ENCODE data around the gene PRSS53.

PRSS53 gene

GRCh38 chr16:31086629-31086906 is 2.2 kb downstream of the PRSS53 start:
- DNase-seq (ENCODE audit: insufficient read length, low spot score) (no peak), FAIRE-seq (no peak)
- TF ChIP-seq PAX5 (IDR thresholded peaks at IDR 0.05; ENCODE audit: insufficient read depth, low read length, severe bottlenecking), result no peak
- no peak for TF ChIP-seq TAF1 (IDR thresholded peaks at IDR 0.05; ENCODE audit: low read depth, low read length)
- no peak for TF ChIP-seq POLR2A (IDR thresholded peaks at IDR 0.05; ENCODE audit: low read depth, low read length)
- TF ChIP-seq POU2F2 (IDR thresholded peaks at IDR 0.05; ENCODE audit: low read depth, low read length), result no peak
- no peak for TF ChIP-seq SPI1 (IDR thresholded peaks at IDR 0.05; ENCODE audit: low read depth, low read length)
- no peak for TF ChIP-seq POLR2AphosphoS5 (IDR thresholded peaks at IDR 0.05; ENCODE audit: low read depth, low read length)

GRCh38 chr16:31085873-31086628 is 2.7 kb downstream of the PRSS53 start:
- no peak for TF ChIP-seq PAX5 (IDR thresholded peaks at IDR 0.05; ENCODE audit: insufficient read depth, low read length, severe bottlenecking)
- no peak for TF ChIP-seq SPI1 (IDR thresholded peaks at IDR 0.05; ENCODE audit: low read depth, low read length)
- no peak for TF ChIP-seq POU2F2 (IDR thresholded peaks at IDR 0.05; ENCODE audit: low read depth, low read length)
- TF ChIP-seq POLR2AphosphoS5 (IDR thresholded peaks at IDR 0.05; ENCODE audit: low read depth, low read length), result no peak
- no peak for TF ChIP-seq TAF1 (IDR thresholded peaks at IDR 0.05; ENCODE audit: low read depth, low read length)
- no peak for TF ChIP-seq POLR2A (IDR thresholded peaks at IDR 0.05; ENCODE audit: low read depth, low read length)
- DNase-seq (ENCODE audit: insufficient read length, low spot score) (no peak), FAIRE-seq (no peak)

- FAIRE-seq, result no peak
- TF ChIP-seq SPI1 (IDR thresholded peaks at IDR 0.05; ENCODE audit: low read depth, low read length), result no peak
- no peak for TF ChIP-seq POLR2A (IDR thresholded peaks at IDR 0.05; ENCODE audit: low read depth, low read length)
- no peak for TF ChIP-seq POLR2AphosphoS5 (IDR thresholded peaks at IDR 0.05; ENCODE audit: low read depth, low read length)
- no peak for TF ChIP-seq TAF1 (IDR thresholded peaks at IDR 0.05; ENCODE audit: low read depth, low read length)
- TF ChIP-seq PAX5 (IDR thresholded peaks at IDR 0.05; ENCODE audit: insufficient read depth, low read length, severe bottlenecking), result no peak
- TF ChIP-seq POU2F2 (IDR thresholded peaks at IDR 0.05; ENCODE audit: low read depth, low read length), result no peak
- no peak for DNase-seq (ENCODE audit: insufficient read length, low spot score)
Measured at GRCh38 chr16:31085411-31085810, 3.3 kb downstream of the PRSS53 start.

- DNase-seq (ENCODE audit: insufficient read length, low spot score) (no peak), FAIRE-seq (no peak)
- TF ChIP-seq SPI1 (IDR thresholded peaks at IDR 0.05; ENCODE audit: low read depth, low read length), result no peak
- TF ChIP-seq POU2F2 (IDR thresholded peaks at IDR 0.05; ENCODE audit: low read depth, low read length), result no peak
- no peak for TF ChIP-seq POLR2A (IDR thresholded peaks at IDR 0.05; ENCODE audit: low read depth, low read length)
- no peak for TF ChIP-seq PAX5 (IDR thresholded peaks at IDR 0.05; ENCODE audit: insufficient read depth, low read length, severe bottlenecking)
- TF ChIP-seq POLR2AphosphoS5 (IDR thresholded peaks at IDR 0.05; ENCODE audit: low read depth, low read length), result no peak
- no peak for TF ChIP-seq TAF1 (IDR thresholded peaks at IDR 0.05; ENCODE audit: low read depth, low read length)
Measured at GRCh38 chr16:31084584-31085302, 4.0 kb downstream of the PRSS53 start.

GRCh38 chr16:31083981-31084380 is 4.8 kb downstream of the PRSS53 start:
- TF ChIP-seq SPI1 (IDR thresholded peaks at IDR 0.05; ENCODE audit: low read depth, low read length) (no peak), POLR2AphosphoS5 (IDR thresholded peaks at IDR 0.05; ENCODE audit: low read depth, low read length) (no peak), POLR2A (IDR thresholded peaks at IDR 0.05; ENCODE audit: low read depth, low read length) (no peak), PAX5 (IDR thresholded peaks at IDR 0.05; ENCODE audit: insufficient read depth, low read length, severe bottlenecking) (no peak), POU2F2 (IDR thresholded peaks at IDR 0.05; ENCODE audit: low read depth, low read length) (no peak), TAF1 (IDR thresholded peaks at IDR 0.05; ENCODE audit: low read depth, low read length) (no peak)
- no peak for DNase-seq (ENCODE audit: insufficient read length, low spot score)
- FAIRE-seq, result no peak

GRCh38 chr16:31083556-31083955 is 5.2 kb downstream of the PRSS53 start:
- TF ChIP-seq PAX5 (IDR thresholded peaks at IDR 0.05; ENCODE audit: insufficient read depth, low read length, severe bottlenecking) (no peak), POLR2AphosphoS5 (IDR thresholded peaks at IDR 0.05; ENCODE audit: low read depth, low read length) (no peak), POLR2A (IDR thresholded peaks at IDR 0.05; ENCODE audit: low read depth, low read length) (no peak), POU2F2 (IDR thresholded peaks at IDR 0.05; ENCODE audit: low read depth, low read length) (no peak), TAF1 (IDR thresholded peaks at IDR 0.05; ENCODE audit: low read depth, low read length) (no peak), SPI1 (IDR thresholded peaks at IDR 0.05; ENCODE audit: low read depth, low read length) (no peak)
- no peak for FAIRE-seq
- DNase-seq (ENCODE audit: insufficient read length, low spot score), result no peak

- no peak for TF ChIP-seq POU2F2 (IDR thresholded peaks at IDR 0.05; ENCODE audit: low read depth, low read length)
- TF ChIP-seq POLR2AphosphoS5 (IDR thresholded peaks at IDR 0.05; ENCODE audit: low read depth, low read length), result no peak
- TF ChIP-seq TAF1 (IDR thresholded peaks at IDR 0.05; ENCODE audit: low read depth, low read length), result no peak
- TF ChIP-seq POLR2A (IDR thresholded peaks at IDR 0.05; ENCODE audit: low read depth, low read length), result no peak
- no peak for DNase-seq (ENCODE audit: insufficient read length, low spot score)
- FAIRE-seq, result no peak
Measured at GRCh38 chr16:31083081-31083480, 5.7 kb downstream of the PRSS53 start.

- TF ChIP-seq PAX5 (IDR thresholded peaks at IDR 0.05; ENCODE audit: insufficient read depth, low read length, severe bottlenecking) (no peak), POLR2AphosphoS5 (IDR thresholded peaks at IDR 0.05; ENCODE audit: low read depth, low read length) (no peak), SPI1 (IDR thresholded peaks at IDR 0.05; ENCODE audit: low read depth, low read length) (no peak), POLR2A (IDR thresholded peaks at IDR 0.05; ENCODE audit: low read depth, low read length) (no peak), POU2F2 (IDR thresholded peaks at IDR 0.05; ENCODE audit: low read depth, low read length) (no peak), TAF1 (IDR thresholded peaks at IDR 0.05; ENCODE audit: low read depth, low read length) (no peak)
Measured at GRCh38 chr16:31082368-31083045, 6.2 kb downstream of the PRSS53 start.

More at GRCh38 chr16:31082368-31083045, 6.2 kb downstream of the PRSS53 start:
- no peak for DNase-seq (ENCODE audit: insufficient read length, low spot score)
- FAIRE-seq, result no peak

Measured in GM12891 (cell line).